Glomerular endothelial cell (primary cell): Measurements from ENCODE around the gene SLAMF7. TPM values are rescaled to one million over a fixed set of nuclear protein-coding genes. Genes with fewer than 3 reads are reported as not detected.
"Not testable (repeated sequence)": the region's sequence is repeated elsewhere in the genome, so short reads cannot be mapped to it uniquely, and the experiment has no call there.

ENCODE experiments used
- DNase-seq: peaks from one replicate; pipeline ENCODE4 v3.0.0-alpha.2; 2011; ENCODE audit warnings: low read depth, low spot score; ENCODE audit errors: extremely low read depth
- total RNA-seq: library from RNA; depleted of rRNA; stranded (reverse); fragments of >200 nt; gene quantifications from 2 replicates; pipeline ENCODE4 v1.2.3, GENCODE V29; 2015

SLAMF7 gene
- total RNA-seq, 1 donor from 2014 or later: not detected

- no peak for DNase-seq
Observed at GRCh38 chr1:160718210-160718609, 20.8 kb upstream of the SLAMF7 start.

DNA sequence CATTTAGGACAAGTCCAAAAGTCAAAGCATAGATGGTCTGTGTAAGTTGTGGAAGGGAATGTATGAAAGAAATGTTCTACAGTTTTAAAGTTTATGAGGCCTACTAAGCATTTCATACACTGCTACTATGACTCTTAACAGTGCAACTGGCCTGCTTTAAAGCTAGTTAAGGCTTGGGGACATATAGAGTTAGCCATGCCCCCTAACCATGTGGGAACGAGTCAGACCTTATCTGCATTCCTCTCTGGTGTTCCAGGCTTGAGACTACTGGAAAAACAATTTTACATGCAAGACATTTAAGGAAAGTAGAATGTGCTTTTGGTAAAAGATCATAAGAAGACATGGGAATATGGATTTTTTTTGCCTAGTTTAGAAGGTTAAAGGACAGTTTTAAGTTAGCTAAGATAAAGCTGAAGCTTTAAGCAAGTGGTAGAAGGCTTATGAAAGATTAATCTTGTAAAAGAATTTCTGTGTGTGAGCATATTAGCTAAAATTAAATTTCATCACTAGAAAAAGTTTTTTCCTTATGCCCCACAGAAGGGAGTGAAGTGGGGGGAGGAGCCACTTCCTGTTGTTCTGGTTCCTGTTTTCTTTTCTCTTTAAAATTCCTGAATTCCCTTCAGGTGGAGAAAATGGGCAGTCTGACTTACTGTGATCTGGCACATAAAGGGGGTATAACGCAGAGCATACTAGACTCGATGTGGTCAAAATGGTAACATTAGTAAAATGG, 18.5 kb upstream of the SLAMF7 start:
- DNase-seq: no peak

DNA sequence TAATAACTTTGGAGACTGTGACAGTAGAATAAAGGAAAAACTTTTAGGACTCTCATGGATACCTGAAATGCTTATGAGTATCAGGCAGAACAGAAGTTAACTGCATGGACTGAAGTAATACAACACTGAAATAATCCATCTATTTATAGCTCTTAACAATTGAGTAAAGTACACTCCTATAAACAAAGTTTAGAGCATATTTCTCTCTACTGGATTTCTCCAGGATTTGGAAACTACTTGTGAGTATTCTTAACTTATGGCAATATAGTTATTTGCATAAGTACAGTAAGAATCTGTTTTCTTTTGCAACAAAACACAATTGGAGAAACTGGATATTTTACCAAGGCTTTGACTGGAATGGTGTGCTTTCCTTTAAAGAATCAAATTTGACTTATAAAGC, 17.6 kb upstream of the SLAMF7 start:
- no peak for DNase-seq

GRCh38 chr1:160722726-160723125, 16.3 kb upstream of the SLAMF7 start:
- DNase-seq: no peak

DNA sequence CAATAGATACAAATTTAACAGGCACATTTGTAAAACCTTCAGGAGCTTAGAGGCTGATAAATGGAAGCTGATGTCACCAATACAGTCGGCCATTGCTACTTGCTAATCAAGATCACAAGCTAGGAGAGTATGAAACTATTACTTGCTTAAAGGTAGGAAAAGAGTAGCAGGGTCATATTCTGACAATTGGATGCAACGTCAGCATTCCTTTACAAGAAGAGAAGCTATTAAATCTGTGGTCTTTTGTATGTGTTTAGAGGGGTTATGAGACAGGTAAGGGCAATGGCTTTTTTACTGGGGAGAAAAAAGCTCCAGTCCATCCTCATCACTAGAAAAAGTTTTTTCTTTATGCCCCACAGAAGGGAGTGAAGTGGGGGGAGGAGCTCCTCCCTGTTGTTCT, 15.7 kb upstream of the SLAMF7 start:
- DNase-seq: no peak

- DNase-seq: no peak
Observed at GRCh38 chr1:160724465-160725242, 14.4 kb upstream of the SLAMF7 start.

- no peak for DNase-seq
Observed at GRCh38 chr1:160726114-160726497, 12.9 kb upstream of the SLAMF7 start.

DNA sequence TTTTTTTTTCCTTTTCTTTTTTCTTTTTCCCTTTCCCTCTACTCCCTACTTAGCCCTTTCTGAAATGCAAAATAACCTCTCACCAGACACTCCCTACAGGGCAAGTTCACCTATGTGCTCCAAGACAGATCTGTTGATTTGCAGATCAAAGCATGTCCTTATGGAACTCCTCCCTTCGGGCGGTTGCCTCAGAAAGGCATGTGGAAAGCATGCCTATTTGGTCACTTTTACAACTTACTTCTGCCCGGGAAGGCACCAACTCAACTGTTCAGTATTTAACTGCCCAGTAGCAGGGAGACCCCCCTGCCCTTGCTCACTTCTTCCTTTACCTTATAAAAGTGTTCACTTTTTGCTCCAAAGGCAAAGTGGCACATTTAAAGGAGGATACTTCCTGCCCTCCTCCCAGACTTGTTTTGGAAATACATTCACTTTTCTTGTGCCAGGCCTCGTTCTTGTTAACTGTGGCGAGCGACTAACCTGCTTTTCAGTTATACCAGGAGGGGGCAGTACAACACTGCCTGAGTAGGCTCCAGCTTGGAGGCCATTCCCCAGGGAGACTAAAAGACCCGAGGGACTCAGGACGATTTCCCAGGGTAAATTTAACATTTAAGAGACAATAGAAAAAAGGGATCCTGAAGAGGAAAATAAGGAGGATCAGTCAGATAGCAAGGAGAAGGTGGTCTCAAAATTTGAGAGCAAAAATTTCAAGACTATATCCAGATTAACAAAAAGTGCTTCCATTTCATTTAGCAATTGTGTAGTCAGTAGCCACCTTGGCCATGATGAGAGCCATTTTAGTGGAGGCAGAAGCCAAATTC, 12.3 kb upstream of the SLAMF7 start:
- DNase-seq: peak; percentile 20

GRCh38 chr1:160727316-160727640, 11.8 kb upstream of the SLAMF7 start:
- DNase-seq: no peak

- not testable (repeated sequence) for DNase-seq
Observed at GRCh38 chr1:160731564-160731963, 7.5 kb upstream of the SLAMF7 start.

GRCh38 chr1:160731990-160732389, 7.1 kb upstream of the SLAMF7 start:
- DNase-seq: no peak

- DNase-seq: no peak
Observed at GRCh38 chr1:160733898-160734297, 5.1 kb upstream of the SLAMF7 start.

- DNase-seq: no peak
Observed at GRCh38 chr1:160734301-160734700, 4.7 kb upstream of the SLAMF7 start.

GRCh38 chr1:160738271-160738670, 776 bp upstream of the SLAMF7 start:
- no peak for DNase-seq

- DNase-seq: no peak
Observed at GRCh38 chr1:160740133-160740688, 1.2 kb downstream of the SLAMF7 start.

DNA sequence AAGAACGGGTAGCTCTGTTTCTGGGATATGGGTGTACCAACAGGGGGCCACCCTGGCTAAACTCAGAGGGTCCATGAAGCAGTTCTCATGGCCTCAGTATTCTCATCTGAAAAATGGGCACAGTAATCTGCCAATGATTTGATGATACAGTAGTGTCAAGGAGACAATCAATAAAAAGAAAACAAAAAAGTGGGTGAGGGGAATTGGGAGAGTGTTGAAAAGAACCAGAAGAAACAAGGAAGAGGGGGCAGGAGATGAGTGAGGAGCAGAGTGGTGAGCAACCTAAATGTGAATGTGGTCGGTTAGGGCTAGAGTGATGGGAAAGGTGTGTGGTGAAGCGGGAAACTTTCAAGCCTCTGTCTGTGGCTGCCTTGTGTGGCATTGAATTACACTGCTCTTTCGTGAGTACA, 2.0 kb downstream of the SLAMF7 start:
- DNase-seq: no peak

DNA sequence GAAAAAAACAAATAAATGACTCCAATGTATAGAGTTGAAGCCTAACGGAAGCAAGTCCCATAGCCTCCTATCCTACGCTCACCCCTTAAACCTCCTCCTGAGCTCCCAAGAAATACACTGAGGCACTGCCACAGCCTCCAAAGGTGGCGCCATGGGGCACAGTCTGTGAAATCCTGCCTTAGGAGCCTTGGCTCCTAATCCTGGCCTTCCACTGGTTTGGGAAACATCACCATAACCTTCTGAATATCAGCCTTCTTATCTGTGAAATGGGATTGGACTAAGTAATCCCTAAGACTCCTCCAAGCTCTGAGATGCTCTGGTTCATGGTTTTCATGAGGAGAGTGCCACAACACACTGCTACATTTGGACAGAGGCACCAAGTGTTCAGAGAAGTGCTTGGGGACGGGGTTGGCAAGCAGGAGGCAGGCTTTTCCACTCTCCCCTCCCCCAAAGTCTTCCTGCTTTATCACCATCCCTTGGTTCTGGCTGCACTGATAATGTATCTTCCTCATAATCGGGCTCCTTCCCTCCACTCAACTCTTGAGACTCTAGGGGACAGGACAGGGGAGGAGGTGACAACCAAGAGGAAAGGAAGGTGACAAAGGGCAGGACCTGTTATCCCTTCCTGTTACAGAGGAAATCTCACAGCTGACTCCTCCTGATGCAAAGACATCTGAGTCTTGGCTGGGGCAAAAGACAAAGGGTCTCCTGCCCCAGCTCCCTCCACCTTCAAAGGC, 2.7 kb downstream of the SLAMF7 start:
- DNase-seq: no peak

DNA sequence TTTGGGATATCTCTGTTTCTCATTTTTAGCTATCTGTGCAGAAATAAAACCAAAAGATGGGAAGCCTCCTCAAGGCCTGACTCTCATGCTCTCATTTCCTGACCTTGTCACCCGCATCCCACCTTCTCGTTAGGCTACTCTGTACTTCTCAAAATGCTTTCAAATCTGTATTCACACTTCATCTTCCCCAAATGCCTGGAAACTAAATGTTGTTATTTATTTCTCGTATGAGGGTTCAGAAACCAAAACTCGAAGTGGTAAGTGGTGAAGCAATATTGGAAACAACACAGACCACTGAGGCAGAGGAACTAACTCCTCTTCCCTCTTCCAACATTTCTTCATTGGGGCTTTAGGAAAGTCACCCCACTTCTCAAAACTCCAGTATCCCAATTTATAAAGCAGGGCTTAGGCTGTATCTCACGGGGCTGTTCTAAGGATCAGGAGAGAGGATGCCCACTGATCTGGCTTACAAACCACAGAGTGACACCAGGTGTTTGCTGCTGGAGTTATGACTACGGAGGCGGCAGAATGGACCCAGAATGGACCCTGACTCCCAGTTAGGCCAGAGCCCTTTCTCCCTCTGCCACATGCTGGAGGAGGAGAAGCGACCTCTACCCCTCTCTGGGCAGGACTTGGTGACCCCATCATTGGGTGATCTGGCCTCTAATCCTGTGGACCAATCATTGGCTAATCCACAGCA, 3.5 kb downstream of the SLAMF7 start:
- no peak for DNase-seq

- DNase-seq: no peak
Observed at GRCh38 chr1:160743266-160743665, 4.2 kb downstream of the SLAMF7 start.
